LHCN-M2 (cell line): ENCODE measurements around the gene DPH5. TPM values are rescaled to one million over a fixed set of nuclear protein-coding genes. Genes with fewer than 3 reads are reported as not detected.

Experiments used
- DNase-seq: peaks from one replicate; pipeline ENCODE4 v3.0.0-alpha.2; 2012; ENCODE audit warnings: low read depth
- total RNA-seq: library from RNA; depleted of rRNA; stranded (reverse); fragments of >200 nt; gene quantifications from 2 replicates; pipeline ENCODE4 v1.2.3, GENCODE V29; 2014

The DPH5 gene
- total RNA-seq, 1 experiment from 2014 or later: 38.9 TPM

DNA sequence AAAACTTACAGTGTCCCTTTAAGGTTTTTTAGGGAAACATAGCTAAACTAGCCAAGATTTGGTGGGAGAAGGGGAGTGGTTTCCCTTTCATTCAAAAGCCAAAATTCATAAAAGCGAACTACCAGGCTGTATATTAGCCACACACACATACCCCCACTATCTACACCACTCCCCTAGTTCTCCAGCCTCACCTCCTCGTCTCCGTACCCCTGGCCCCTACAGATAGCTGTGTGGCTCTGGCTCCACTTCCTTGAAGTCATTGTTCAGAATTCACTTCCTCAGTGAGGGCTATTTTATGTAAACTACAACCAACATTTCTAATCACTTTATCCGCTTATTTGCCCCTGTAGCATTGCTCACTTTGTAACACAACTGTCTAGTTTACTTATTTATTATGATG lies 5.3 kb upstream of the DPH5 start:
- DNase-seq: no peak

DNA sequence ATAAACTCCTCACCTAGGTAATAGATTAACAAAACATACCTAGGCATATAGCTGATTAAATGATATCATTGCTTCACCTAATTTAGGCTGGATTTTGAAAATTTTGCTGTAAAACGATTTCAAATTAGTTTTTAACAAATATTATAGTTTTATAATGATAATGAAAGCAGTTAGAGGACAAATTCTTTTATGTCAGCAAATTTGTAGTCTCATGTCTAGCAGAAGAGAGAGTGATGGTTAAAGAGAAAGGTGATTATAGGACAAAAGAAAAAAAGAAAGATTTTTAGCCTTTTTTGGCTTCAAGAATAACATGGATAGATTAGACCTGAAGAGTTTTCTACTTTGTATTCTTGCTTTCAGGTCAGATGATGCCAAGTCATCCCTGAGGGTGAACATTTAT lies 3.6 kb upstream of the DPH5 start:
- no peak for DNase-seq

DNA sequence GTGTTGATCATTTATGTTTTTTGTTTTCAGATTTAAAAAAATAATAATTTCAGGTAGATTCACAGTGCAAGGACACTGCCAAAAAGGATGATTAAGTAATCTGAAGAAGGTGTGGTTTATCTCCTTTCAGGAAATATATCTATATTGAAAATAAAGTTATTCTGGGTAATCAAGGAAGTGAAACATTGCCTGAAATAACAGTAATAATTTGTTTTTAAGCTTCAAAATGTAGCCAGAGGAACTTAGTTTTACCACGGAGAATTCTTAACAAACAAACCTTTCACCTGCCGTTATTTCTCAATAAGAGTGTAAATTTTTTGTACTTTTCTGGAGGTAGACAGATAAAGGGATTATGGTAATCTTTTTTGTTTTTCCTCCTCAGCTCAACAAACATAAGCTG lies 2.9 kb upstream of the DPH5 start:
- DNase-seq: no peak

DNA sequence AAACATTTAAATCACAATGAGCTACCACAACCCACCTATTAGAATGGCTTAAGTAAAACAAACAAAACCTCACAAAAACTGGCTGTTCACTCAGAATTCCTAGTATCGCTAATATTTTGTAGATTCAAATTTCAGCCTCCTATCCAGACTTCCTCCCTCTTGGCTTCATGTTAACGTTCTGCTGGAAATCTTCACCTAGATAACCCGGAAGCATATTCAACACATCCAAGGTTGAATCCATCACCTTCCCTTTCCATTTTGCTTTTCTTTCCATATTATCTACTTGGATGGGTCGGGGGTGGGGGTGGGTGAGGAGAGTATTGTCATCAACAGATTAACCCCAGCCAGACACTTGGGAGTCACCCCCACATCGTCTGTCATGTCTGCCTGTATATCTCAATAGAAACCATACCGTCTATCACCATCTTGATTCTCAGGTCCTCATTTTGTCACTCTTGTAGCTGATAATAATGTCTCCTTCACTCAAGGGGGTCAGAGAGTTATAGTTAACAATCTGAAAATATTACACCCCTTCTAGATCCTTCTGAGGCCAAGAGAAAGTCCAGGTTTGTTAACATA lies 1.7 kb upstream of the DPH5 start:
- DNase-seq: no peak

DNA sequence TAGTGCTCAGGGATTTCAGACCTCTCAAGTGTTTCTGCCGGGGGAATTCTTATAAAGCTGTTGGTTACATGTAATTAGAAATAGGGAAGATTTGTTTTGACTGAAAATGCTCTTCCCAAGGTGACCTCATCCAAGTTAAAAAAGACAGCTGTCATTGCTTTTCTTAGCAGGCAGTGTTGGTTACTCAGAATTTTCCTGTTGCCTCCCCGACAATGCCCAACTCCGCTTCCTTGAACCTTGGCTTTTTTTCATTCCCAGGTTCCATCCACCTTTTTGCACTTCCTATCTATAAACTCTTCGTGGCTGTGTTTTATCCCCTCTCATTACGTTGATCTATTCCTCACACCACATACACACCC lies 825 bp upstream of the DPH5 start:
- peak; percentile 40 for DNase-seq

DNA sequence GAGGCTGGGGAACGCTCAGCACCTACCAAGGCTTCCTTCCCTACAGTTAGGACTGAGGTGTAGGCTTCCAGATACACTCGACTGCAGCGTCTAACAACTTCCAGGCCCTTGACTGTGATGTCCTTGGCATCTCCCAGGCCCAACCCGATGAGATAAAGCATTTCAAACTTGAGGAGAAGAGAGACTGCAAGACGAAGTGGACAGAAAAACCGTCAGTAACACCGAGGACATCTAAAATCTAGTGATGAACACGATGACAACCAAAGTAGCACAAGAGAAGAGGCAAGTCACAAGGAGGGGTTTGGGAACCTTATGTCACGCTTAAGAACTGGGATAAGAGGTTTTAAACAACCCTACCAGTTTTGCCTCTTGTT lies 314 bp downstream of the DPH5 start:
- DNase-seq: peak; percentile 27

DNA sequence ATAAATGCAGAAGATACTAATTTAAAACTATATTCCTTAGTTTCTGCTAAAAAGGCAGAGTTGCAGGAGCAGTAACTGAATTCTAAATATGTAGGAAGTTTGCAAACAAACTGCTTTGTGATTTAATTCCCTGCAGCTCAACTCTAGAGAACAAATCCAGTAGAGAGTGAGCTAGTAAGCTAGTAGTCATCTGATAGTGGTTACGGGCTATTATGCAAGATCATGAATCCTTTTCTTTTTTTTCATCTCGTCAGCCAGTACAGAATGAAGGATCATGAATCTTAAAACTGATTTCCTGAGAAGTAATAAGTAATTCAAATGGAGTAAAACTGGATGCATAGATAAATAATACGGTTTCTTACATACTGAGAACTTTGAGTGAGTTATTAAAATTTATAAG lies 3.3 kb downstream of the DPH5 start:
- DNase-seq: peak; percentile 65

DNA sequence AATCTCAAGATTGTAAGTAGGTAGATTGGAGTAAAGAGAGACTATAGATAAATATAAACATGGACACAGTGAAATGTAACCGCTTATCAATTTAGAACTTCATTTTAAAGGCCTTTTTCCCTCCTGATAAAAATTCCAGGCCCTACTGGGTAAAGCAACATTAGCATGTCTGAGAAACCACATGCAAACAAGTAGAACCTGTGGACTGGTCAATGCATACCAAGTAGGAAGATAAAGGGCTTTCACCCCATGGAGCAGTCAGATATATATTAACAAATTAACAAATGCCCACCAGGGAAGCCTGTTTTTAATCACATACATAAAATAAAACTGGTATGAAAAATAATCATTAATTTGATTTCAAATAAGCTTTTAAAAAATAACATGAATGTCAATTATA lies 8.1 kb downstream of the DPH5 start:
- DNase-seq: no peak

DNA sequence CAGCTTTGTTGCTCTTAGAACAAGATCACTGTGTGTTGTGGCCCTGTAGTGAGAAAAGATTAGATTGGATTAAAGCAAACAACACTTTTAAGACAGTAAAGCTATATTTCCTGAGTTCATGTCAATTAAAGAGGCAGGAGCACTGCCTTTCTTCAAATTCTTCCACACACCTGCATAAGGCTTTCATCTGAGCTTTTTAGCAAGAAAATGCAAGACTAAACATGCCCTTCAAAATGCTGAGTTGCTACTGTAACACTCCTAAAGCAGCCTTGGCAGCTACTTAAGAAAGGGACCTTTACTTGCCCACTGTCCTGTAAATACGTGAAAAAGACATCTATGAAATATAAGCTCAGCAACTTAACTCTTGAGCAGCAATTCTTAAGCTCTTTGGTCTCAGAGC lies 11.8 kb downstream of the DPH5 start:
- DNase-seq: no peak

DNA sequence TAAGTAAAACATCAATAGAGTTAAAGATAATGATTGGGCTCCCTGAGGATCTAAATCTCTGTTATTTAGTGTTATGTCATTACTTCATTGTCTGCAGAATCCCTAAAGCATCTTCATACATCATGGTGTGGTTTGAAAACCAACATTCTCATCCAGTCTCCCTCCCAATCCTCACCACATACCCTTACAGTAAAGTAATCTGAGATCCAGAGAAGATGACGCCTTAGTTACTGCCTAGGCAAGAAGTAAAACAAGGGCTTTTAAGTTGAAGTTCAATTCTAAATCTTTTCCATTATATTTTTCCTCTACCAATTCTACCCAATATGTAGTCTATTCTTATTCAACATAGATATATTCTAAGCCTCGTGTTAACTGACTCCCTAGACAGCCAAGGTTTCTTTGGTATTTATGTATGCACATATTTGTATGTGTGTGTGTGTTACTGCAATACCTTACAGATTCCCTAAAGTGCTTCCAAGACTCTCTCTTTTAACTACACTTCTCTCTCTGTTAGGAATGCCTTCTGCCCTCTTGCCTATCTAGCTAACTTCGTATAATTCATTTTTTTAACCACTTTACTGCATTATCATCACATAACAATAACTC lies 17.3 kb downstream of the DPH5 start:
- DNase-seq: peak; percentile 46

DNA sequence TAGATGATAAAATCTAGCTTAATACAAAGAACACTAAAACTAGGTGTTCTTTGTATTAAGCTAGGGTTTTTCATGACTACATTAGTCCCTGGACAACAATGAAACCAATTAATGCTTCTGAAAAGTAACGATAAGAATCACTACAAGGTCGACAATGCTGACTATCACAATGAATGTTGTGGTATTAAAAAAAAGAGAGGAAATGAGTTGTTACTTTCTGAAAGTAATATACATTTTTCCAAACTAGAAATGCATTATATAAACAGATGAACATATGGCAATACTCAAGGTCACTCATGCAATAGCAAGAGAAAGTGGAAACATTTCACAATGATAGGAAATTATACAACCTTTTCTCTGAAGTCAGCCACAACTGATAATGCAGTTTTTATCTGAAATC lies 19.0 kb downstream of the DPH5 start:
- DNase-seq: no peak

DNA sequence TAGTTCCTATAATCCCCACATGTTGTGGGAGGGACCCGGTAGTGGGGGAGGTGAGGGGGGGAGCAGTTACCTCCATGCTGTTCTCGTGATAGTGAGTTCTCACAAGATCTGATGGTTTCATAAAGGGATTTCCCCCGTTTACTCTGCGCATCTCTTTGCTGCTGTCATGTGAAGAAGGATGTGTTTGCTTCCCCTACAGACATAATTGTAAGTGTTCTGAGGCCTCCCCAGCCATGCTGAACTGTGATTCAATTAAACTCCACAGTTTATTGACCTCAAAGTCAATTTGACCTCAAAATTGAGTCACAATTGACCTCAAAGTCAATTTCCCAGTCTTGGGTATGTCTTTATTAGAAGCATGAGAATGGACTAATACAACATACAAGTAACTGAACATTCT lies 19.7 kb downstream of the DPH5 start:
- DNase-seq: peak; percentile 24

DNA sequence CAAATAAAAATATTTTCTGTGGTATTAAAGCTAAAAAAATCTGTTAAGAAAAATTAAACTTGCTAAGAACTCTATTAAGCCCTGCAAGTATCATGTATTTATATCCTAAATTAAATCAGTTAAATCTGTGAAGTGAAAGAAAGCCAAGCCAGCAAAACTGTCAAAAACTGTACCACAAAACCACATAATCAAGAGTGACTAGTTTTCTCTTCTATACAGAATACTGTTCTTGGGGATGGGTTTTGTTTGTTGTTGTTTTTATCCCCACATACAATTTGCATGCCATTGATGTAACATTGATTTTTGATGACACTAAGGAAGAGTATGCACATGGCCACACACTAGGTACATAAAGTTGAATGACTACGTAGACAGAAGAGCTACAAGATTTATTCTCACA lies 20.4 kb downstream of the DPH5 start:
- DNase-seq: no peak

DNA sequence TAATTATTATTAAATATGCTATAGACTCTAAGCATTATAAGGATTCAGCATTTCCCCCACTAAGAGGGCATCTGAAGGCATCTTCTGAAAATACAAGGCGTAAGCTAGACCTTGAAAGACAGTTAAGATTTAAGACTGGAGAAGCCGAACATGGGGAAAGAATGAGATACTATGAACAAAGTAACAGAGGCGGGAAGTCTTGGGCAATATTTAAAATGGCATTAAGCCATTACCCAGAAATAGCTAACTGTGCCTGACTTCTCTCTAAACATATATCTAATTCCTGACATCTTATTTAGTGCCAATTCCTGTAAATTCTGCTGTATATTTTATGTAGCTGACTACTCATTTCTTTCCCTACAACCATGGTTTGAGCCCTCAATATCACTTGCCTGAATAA lies 20.9 kb downstream of the DPH5 start:
- DNase-seq: no peak

DNA sequence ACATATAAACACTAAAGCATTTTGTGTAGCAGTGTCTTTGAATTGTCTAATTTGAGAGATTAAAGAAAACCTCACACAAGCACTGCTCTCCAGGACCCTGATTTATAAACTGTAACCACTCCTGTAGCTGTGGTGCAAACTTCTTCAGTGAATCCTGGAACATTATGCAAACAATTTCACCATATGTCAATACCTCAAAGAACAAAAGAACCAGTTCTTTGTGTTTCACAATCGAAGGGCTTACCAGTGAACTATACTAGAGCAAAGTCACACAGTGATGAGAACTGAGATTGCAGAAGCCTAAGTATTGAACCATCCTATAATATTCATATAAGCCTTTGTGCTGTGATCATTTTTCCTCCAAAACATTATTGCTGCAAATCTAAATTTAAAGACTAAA lies 21.5 kb downstream of the DPH5 start:
- DNase-seq: peak; percentile 64

DNA sequence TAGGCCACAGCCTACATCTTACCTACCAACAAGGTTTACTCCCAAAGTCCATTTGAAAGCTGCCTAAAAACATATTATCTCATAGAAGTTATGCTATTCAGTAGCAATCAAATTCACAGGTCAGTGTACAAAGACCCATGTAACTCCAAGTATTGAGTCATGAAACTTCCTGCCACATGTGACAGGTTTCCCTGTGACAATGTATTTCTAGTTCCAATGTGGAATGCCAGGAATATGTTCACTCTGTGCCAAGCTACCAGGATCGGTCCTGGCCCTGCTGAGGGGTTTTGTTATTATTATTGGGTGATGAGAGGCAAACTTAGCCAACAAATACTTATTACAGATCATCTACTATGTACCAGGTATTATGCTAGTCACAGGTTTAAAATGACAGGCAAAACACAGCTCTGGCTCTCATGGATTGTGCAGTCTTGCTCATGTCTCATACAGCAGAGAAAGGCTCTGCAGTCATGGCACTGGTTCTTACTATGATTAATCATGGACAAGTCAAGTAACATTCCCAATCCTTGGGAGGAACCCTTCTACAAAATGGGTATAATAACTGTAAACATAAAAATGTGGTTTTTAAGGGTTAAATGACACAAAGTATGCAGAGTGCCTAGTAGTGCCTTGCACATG lies 22.5 kb downstream of the DPH5 start:
- DNase-seq: no peak

DNA sequence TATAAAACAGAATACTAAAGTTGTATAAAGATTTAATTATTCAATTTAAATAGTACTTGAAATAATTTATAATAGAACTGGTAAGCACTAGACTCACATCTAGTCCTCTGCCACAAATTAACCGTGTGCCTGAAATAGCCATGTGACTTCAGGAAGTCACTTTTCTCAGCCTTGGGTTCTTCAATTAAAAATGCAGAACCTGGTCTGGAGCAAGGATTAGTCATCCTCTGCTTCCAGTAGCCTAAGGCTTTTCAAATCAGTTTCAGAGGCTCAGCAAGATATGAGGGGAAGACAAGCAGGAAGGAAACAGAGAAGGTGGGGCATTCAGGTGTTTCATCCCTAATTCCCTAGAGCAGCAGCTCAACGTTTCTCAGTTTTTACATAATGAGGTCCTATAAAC lies 23.0 kb downstream of the DPH5 start:
- DNase-seq: peak; percentile 18

DNA sequence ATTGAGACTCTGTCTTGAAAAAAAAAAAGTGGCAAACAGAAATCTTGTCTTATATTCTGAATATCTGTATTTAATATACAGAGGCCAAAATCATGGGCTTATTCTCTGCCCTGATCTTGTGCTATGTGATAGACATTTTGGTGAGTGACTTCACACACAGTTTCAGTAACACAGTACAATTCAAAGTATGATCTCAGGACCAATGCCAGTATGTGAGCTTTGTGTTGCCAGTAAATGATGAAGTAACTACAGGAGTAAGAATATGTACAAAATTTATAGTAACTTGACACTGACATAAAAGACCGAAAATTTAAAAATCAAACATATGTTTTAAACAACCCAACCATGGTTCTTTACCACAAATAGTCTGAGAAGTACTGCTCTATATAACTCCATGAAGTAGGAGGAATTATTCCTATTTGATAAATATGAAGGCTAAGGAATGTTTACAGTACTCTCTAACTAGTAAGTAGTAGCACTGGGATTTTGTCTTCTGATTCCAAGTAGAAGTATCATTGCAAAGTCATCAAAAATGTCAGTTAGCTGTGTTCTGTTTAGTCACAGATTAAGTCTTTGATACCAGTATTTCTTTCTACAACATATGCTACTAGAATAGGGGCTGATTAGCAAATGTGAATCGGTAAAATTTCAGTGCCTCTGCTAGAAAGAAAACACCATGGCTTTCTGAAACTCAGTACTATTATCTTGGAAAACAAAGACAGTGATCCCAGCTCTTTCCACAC lies 25.3 kb downstream of the DPH5 start:
- no peak for DNase-seq

DNA sequence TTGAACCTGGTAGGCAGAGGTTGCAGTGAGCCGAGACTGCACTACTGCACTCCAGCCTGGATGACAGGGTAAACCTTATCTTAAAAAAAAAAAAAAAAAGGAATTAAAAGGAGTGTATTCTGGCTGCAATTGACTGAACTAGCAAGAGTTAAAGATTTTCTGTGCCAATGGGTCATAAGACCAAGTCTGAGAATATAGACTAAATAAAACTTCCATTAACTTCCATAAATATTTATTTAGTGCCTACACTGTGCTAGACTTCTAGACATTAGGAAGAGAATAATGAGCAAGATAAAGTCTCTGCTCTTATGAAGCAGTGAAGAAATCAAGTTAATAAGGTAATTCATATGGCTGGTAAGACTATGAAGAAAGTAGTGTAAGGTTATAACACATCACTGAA lies 27.2 kb downstream of the DPH5 start:
- no peak for DNase-seq

DNA sequence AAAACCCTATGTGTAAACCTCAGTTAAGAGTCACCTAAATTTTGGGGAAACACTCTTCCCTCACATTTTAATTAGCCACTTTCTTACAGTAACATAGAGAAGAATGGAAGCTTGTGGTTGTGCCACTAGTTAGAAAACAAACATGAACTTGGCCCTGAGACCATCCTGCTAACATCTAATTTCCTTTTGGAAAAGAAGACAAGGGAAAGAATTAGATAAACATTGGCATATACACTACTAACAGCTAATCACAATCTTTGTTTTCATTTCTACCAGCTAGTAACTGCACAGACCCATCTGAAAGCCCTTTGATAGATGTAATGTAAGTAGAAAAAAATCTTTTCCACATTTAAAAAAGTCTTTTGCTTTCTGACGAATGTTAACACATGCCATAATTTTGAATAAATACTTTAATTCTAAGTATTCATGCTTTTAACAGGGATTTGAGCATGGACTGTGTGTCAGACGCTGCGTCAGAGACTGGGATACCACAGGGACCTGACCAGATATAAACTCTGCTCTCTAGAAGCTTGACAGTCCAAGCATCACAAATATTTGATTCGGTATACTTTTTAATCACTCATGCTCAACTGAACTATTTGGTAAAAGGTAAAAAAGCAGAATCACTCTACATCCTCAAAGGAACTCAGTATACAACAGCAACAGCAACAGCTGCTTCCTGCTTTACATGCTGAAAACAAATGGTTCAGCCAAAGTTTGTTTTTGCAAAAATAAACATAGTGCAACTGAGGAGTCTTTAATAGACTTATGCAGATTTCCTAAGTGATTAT lies 30.2 kb downstream of the DPH5 start:
- DNase-seq: peak; percentile 21

DNA sequence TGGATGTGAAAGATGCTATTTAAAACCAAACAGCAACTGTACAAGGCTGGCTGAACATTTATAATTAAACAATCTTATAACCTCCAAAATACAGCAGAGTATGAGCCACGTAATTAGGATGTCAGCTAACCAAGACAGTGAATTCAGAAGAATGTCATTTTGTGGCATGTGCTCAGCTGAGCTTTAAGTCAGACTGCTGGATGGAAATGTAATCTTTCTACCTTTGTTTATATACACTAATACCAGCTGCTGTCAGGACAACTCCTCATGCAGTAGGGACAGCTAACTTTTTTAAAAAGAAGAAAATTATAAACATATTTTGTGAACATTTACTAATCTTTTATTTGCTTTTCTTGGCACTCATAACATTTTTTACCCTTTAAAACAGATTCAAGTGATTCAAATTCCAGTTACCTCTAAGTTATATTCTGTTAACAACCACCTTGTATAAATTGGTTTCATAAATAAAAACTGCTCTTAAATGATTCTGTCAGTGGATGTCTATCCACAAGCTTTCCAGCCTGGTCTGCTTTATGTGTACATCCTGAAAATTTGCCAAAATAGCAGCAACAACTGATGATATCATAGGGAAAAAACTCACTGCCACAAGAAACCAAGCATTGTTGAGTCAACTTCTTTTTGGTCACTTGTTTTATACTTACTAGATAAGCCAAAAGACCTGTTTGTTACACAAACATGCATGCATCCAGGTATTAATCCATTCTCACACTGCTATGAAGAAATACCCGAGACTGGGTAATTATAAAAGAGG lies 36.1 kb downstream of the DPH5 start:
- DNase-seq: peak; percentile 71
